GM21717 (cell line): Measurements from ENCODE around the gene CUL3.

Experiments
- ATAC-seq: cut with Tn5 transposase; IDR thresholded peaks from one replicate; pipeline ENCODE4 v1.9.1; 2021; ENCODE audit warnings: mild to moderate bottlenecking, moderate library complexity; ENCODE audit not compliant: unreplicated experiment

Gene CUL3

DNA sequence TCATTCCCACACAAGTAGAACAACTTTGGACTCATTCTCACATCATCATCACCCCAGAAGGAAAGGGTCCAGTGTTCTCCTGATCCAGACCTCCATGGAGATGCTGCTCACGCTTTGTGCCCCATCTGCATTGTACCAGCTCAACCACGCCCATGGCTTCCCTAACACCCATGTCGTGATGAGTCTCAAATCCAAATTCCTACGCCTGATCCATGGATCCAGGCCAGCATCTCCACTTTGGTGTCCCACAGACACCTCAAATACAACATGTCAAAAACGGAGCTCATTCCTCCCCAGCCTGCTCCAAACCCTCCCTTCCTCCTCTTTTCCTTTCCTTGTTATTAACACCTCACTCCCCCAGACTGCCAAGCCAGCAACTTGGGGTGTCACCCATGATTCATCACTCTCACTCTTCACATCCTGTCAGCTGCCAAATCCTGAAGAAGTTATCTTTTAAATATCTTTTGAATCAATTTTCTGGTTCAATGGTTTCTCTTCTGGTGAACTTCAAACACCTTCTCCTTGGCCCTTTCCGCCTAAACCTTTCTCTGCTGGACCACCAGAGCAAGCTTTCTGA lies 153.1 kb downstream of the CUL3 start:
- no peak for ATAC-seq

DNA sequence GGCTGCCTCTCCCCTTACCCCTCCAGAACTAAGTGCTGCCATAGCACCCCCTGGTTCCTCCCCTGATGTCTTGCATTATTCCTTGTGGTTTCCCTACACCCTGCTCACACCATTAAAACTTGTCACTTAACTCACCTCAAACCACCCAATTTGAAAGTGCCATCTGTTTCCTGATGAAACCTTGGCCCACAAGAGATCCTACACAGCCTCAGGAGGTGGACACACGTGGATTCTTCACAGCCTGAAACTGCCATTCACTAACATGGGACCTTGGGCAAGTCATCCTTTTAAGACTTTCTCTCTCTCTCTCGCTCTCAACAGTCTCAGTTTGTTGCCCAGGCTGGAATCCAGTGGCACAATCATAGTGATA lies 155.7 kb downstream of the CUL3 start:
- ATAC-seq = no peak

DNA sequence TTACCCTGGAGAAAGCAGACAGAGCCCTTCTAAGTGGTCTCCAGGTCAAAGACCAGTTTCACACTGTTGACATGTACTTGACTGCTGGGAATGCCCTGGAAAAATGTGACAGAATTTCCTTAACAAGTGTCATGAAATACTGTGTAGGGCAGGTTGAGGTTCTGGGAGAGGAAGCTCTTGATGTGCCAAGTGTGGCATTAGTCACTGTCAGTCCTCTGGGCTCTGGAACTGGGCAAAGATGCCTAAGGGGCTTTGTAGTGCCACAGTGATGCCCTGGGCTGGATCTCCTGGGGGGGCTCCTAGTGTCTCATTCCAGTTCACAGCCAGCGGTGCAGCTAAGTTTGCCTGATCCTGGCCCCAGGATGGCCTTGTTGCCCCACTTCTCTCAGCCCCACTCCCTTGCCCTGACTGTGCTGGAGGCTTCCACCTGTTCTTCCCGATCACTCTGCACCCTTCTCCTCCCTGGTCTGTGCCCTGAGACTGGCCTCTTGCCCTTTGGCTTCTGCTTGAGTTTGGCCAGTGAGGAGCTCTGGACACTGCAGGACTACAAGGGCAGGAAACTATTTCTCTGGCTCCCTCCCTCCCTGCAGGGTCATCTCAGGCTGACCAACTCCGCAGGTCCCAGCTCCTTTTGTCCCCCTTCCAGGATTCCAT lies 156.2 kb downstream of the CUL3 start:
- ATAC-seq = no peak

DNA sequence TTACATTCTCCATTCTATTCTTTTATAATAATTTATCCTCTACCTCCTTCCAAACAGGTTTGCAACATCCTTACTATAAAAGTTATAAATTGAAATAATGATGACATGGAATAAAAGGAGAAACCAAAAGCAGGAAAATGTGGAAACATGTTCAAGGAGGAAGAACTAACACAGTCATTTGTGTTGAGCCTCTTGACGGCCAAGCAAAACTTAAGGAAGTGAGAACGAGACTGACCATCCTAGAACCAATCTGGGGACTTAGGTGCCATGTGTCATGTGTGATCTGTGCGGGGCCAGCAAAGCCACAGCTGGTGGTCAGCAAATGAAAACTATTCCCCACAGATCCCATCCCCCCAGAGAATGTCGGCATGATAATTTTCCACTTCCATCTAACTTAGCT lies 157.7 kb downstream of the CUL3 start:
- ATAC-seq = no peak

DNA sequence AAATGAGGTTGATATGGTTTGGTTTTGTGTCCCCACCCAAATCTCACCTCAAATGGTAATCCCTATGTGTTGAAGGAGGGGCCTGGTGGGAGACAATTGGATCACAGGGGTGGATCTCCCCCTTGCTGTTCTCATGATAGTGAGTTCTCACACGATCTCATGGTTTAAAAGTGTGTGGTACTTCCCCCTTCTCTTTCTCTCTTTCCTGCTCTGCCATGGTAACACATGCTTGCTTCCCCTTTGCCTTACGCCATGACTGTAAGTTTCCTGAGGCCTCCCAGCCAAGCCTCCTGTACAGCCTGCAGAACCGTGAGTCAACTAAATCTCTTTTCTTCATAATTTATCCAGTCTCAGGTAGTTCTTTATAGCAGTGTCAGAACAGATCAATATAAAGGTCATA lies 158.5 kb downstream of the CUL3 start:
- ATAC-seq = no peak

DNA sequence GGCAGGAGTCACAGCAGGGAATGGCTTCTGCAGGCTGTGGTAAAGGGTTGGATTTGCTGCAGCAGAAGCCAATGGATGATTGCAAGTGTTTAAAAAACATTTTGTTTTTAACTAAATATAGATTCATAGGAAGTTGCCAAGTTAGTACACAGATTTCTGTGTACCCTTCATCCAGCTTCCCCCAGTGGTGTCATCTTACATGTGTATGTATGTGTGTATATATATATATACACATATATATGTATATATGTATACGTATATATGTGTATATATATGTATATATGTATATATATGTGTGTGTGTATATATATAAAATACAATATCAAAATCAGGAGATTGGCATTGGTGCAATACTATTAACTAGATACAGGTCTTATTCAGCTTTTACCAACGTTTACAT lies 164.1 kb downstream of the CUL3 start:
- ATAC-seq = no peak
